Prostate gland (tissue), 2 donors: ENCODE data around the gene OR11G2. TPM values are rescaled to one million over a fixed set of nuclear protein-coding genes. Genes with fewer than 3 reads are reported as not detected.
"Not testable (repeated sequence)": the region's sequence is repeated elsewhere in the genome, so short reads cannot be mapped to it uniquely, and the experiment has no call there.

ENCODE experiments used
- DNase-seq: peaks from one replicate; pipeline ENCODE4 v3.0.0-alpha.2; 2019; ENCODE audit warnings: low spot score
- H3K27ac ChIP-seq, 2 donors: fragments of 200-600 bp; sonication (generic); 2 replicates each; pipeline ENCODE4 v1.5.1; 2017 to 2019
- H3K27me3 ChIP-seq: fragments of 200-600 bp; sonication (generic); replicated peaks from 2 replicates; pipeline ENCODE4 v1.5.1; 2019; ENCODE audit not compliant: insufficient read depth
- H3K36me3 ChIP-seq, 2 donors: fragments of 200-600 bp; sonication (generic); 1 replicate in 1 of 2; 2 replicates in 1 of 2; pipeline versions ENCODE4 v1.5.1 to v1.8.1; 2017 to 2019
- H3K4me1 ChIP-seq: fragments of 200-600 bp; sonication (generic); replicated peaks from 2 replicates; pipeline ENCODE4 v1.5.1; 2019
- H3K4me3 ChIP-seq, 2 donors: fragments of 200-600 bp; sonication (generic); 2 replicates each; pipeline ENCODE4 v1.5.1; 2017 to 2019
- H3K9me3 ChIP-seq: fragments of 200-600 bp; sonication (generic); 2 replicates; pipeline ENCODE4 v1.5.1; 2017
- POLR2A ChIP-seq: fragments of 450-650 bp; IDR thresholded peaks from one replicate; pipeline ENCODE4 v1.6.1; 2016; ENCODE audit warnings: antibody characterized with exemption, mild to moderate bottlenecking
- POLR2AphosphoS5 ChIP-seq: sonication (generic); formaldehyde crosslinking; IDR thresholded peaks from one replicate; pipeline ENCODE4 v1.6.1; 2017; ENCODE audit warnings: antibody characterized with exemption
- WGBS: methylation state at CpG from one replicate; pipeline ENCODE4 v1.1.5; 2018; 5-methylcytosine and 5-hydroxymethylcytosine counted together
- intact Hi-C: fragments of 100-400 bp; cut with DNase I; formaldehyde crosslinking; loops from one replicate; pipeline ENCODE4 v1.14.2; 2022
- total RNA-seq, 2 donors: library from RNA; depleted of rRNA; stranded (reverse); fragments of >200 nt; gene quantifications; one replicate each; pipeline ENCODE4 v1.1.0, GENCODE V29; 2016
- TF ChIP-seq, protein P1 (sequence below), 4 experiments: fragments of 200-600 bp in 2 of 4; fragments of 450-650 bp in 2 of 4; sonication (generic) in 2 of 4; IDR thresholded peaks; 1 replicate in 3 of 4; 2 replicates in 1 of 4; pipeline ENCODE4 v1.5.1; 2016 to 2019; ENCODE audit warnings: antibody characterized with exemption in 4 of 4, mild to moderate bottlenecking in 2 of 4, moderate library complexity in 2 of 4

The OR11G2 gene
- total RNA-seq, 2 donors from 2014 or later = not detected

DNA sequence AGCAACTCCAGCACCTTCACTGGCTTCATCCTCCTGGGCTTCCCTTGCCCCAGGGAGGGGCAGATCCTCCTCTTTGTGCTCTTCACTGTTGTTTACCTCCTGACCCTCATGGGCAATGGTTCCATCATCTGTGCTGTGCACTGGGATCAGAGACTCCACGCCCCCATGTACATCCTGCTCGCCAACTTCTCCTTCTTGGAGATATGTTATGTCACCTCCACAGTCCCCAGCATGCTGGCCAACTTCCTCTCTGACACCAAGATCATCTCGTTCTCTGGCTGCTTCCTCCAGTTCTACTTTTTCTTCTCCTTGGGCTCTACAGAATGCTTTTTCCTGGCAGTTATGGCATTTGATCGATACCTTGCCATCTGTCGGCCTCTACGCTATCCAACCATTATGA lies 6.8 kb downstream of the OR11G2 start:
- DNase-seq = no peak
- H3K27ac ChIP-seq = no peak overlapping the region
- H3K36me3 ChIP-seq = no peaks in the 10 kb centered on the region
- no peak for TF ChIP-seq POLR2AphosphoS5
- TF ChIP-seq POLR2A = no peak
- TF ChIP-seq, protein P1, sequence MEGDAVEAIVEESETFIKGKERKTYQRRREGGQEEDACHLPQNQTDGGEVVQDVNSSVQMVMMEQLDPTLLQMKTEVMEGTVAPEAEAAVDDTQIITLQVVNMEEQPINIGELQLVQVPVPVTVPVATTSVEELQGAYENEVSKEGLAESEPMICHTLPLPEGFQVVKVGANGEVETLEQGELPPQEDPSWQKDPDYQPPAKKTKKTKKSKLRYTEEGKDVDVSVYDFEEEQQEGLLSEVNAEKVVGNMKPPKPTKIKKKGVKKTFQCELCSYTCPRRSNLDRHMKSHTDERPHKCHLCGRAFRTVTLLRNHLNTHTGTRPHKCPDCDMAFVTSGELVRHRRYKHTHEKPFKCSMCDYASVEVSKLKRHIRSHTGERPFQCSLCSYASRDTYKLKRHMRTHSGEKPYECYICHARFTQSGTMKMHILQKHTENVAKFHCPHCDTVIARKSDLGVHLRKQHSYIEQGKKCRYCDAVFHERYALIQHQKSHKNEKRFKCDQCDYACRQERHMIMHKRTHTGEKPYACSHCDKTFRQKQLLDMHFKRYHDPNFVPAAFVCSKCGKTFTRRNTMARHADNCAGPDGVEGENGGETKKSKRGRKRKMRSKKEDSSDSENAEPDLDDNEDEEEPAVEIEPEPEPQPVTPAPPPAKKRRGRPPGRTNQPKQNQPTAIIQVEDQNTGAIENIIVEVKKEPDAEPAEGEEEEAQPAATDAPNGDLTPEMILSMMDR (IDR thresholded peaks at IDR 0.05) = no peak
- no peaks in the 10 kb centered on the region for H3K4me1 ChIP-seq
- intact Hi-C loops = no loop called here
- no peaks in the 10 kb centered on the region for H3K27me3 ChIP-seq
- no peak overlapping the region for H3K4me3 ChIP-seq
- no peaks in the 10 kb centered on the region for H3K9me3 ChIP-seq
- 67% methylated on average over 6 of the region's 6 CpGs for WGBS

DNA sequence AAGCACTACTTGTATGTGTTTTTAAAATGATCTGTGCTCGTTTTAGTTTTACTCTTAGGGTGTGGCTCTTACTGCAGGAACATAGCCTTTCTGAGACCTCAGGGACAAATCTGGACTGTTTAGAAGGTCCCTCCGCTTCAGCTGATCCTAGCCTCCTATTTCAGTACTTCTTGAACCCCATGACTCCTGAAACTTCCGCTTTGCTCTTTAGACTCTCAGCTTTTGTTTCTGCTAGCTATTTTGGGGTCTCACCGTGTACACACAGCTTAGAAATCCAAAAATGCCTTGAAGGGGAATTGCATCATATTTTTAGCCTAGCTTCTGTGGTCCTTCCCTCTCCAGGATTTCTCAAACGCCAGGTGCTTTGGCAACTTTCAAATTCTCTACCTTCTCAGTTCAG lies 8.3 kb downstream of the OR11G2 start:
- Histone ChIP-seq H3K9me3 (no peaks in the 10 kb centered on the region), H3K4me3 (no peak overlapping the region), H3K4me1 (no peaks in the 10 kb centered on the region), H3K27ac (no peak overlapping the region), H3K27me3 (no peaks in the 10 kb centered on the region), H3K36me3 (no peaks in the 10 kb centered on the region)
- WGBS = 69% methylated on average over 5 of the region's 5 CpGs
- no peak for DNase-seq
- no peak for TF ChIP-seq POLR2A
- TF ChIP-seq, protein P1 (IDR thresholded peaks at IDR 0.05) = no peak
- no peak for TF ChIP-seq POLR2AphosphoS5
- intact Hi-C loops = no loop called here

DNA sequence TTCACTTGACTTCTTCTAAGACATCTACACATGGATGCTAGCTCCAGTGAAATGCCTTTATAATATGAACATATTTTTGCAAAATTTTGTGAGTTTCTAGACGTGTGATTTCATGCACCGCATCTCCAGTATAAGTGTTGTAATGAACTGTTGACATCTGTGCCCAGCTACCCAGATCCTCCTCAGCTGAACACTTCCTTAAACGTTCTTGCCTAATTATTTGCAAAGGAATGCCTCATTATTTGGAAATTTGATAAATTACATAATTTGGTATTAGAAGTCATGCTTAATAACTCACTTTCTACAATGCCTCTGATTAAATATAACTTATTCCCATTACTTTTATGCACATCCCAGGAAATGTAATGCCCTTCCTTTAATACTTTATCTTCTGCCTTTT lies 14.0 kb downstream of the OR11G2 start:
- intact Hi-C loops = no loop called here
- no peaks in the 10 kb centered on the region for H3K9me3 ChIP-seq
- 53% methylated on average over 3 of the region's 3 CpGs for WGBS
- no peaks in the 10 kb centered on the region for H3K27me3 ChIP-seq
- H3K4me3 ChIP-seq = no peak overlapping the region
- DNase-seq = no peak
- H3K27ac ChIP-seq = no peak overlapping the region
- no peaks in the 10 kb centered on the region for H3K4me1 ChIP-seq
- no peaks in the 10 kb centered on the region for H3K36me3 ChIP-seq
- TF ChIP-seq POLR2AphosphoS5 (no peak), POLR2A (no peak)
- TF ChIP-seq, protein P1 (IDR thresholded peaks at IDR 0.05) = no peak

DNA sequence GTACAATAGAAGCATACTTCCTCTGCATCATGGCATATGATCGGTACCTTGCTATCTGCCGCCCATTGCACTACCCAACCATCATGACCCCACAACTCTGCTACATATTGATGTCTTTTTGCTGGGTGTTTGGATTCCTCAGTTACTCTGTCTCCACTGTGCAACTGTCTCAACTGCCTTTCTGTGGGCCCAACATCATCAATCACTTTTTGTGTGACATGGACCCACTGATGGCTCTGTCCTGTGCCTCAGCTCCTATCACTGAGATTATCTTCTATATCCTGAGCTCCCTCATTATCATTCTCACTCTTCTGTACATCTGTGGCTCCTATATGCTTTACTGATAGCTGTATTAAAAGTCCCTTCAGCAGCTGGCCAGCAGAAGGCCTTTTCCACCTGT lies 18.9 kb downstream of the OR11G2 start:
- H3K4me3 ChIP-seq = no peak overlapping the region
- no peaks in the 10 kb centered on the region for H3K9me3 ChIP-seq
- H3K4me1 ChIP-seq = no peaks in the 10 kb centered on the region
- DNase-seq = no peak
- TF ChIP-seq POLR2A (no peak), POLR2AphosphoS5 (no peak)
- TF ChIP-seq, protein P1 (IDR thresholded peaks at IDR 0.05) = no peak
- WGBS = 92% methylated on average over 2 of the region's 2 CpGs
- H3K27ac ChIP-seq = no peak overlapping the region
- no peaks in the 10 kb centered on the region for H3K36me3 ChIP-seq
- intact Hi-C loops = no loop called here
- H3K27me3 ChIP-seq = no peaks in the 10 kb centered on the region

DNA sequence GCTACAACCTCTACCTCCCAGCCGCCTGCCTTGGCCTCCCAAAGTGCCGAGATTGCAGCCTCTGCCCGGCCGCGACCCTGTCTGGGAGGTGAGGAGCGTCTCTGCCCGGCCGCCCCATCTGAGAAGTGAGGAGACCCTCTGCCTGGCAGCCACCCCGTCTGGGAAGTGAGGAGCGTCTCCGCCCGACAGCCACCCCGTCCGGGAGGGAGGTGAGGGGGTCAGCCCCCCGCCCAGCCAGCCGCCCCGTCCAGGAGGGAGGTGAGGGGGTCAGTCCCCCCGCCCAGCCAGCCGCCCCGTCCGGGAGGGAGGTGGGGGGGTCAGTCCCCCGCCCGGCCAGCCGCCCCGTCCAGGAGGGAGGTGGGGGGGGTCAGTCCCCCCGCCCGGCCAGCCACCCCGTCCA lies 21.7 kb downstream of the OR11G2 start:
- H3K4me1 ChIP-seq, H3K27ac ChIP-seq, DNase-seq, intact Hi-C loops, H3K9me3 ChIP-seq, H3K27me3 ChIP-seq, H3K36me3 ChIP-seq, H3K4me3 ChIP-seq: not testable (repeated sequence)
- 92% methylated on average over 4 of the region's 28 CpGs for WGBS
